HCT116 (cell line): ENCODE results near the gene YTHDF1. TPM values are rescaled to one million over a fixed set of nuclear protein-coding genes. Genes with fewer than 3 reads are reported as not detected.

ENCODE experiments used
- ATAC-seq: fragments of 200-7000 bp; cut with Tn5 transposase; 2 replicates; pipeline ENCODE4 v1.9.1; 2020; ENCODE audit warnings: mild to moderate bottlenecking, moderate library complexity
- BruUV-seq: library from RNA; stranded (reverse); fragments of 400-500 nt; replicated peaks from 2 replicates; lab custom pipeline; 2021; lab: Mats Ljungman, UMichigan
- CTCF ChIA-PET: fragments of 300-600 bp; sonication (Branson Sonifier 250); formaldehyde crosslinking; loops from one replicate; lab custom pipeline; 2021; ENCODE audit warnings: antibody characterized with exemption; lab: Charles Lee
- POLR2A ChIA-PET: fragments of 300-600, 350-600 bp; sonication (Branson Sonifier 250); formaldehyde crosslinking; loops from one replicate; lab custom pipeline; 2021; ENCODE audit warnings: antibody characterized with exemption; lab: Charles Lee
- RAD21 ChIA-PET, 2 experiments: fragments of 300-600 bp; sonication (Branson Sonifier 250); formaldehyde crosslinking; loops; one replicate each; lab custom pipeline; 2023; ENCODE audit warnings: low total read pairs in 2 of 2; ENCODE audit not compliant: uncharacterized antibody in 2 of 2, unreplicated experiment in 2 of 2, low non-redundant PET in 1 of 2; lab: Charles Lee
- DNase-seq: peaks from one replicate; pipeline ENCODE4 v3.0.0-alpha.2; 2010; ENCODE audit warnings: low read depth, low spot score
- H2AFZ ChIP-seq: fragments of 200-600 bp; shearing (Covaris generic), sonication (generic); 2 replicates; pipeline ENCODE4 v1.6.1; 2017; ENCODE audit warnings: low read depth, mixed run types, mixed read lengths, antibody characterized with exemption, low read length; ENCODE audit not compliant: poor library complexity, severe bottlenecking
- H3K27ac ChIP-seq: 2 replicates; pipeline ENCODE4 v1.5.1; 2012; ENCODE audit warnings: low read depth, low read length
- H3K27me3 ChIP-seq: fragments of 200-600 bp; sonication (generic); 2 replicates; pipeline ENCODE4 v1.6.1; 2016; ENCODE audit warnings: mixed run types, low read length, mixed read lengths; ENCODE audit not compliant: insufficient read depth
- H3K36me3 ChIP-seq, 2 experiments: fragments of 200-500 bp in 1 of 2; fragments of 200-600 bp in 1 of 2; sonication (Bioruptor generic) in 1 of 2; sonication (generic) in 1 of 2; 2 replicates each; pipeline versions ENCODE4 v1.5.1 to v1.6.1; 2014 to 2016; ENCODE audit warnings: low read length in 2 of 2, inconsistent platforms in 1 of 2, mixed read lengths in 1 of 2, mixed run types in 1 of 2; ENCODE audit not compliant: insufficient read depth in 2 of 2, control insufficient read depth in 1 of 2
- H3K4me1 ChIP-seq, 2 experiments: fragments of 200-600 bp in 1 of 2; sonication (generic) in 1 of 2; 2 replicates each; pipeline versions ENCODE4 v1.5.1 to v1.6.1; 2012 to 2017; ENCODE audit warnings: low read length in 2 of 2, inconsistent platforms in 1 of 2, mild to moderate bottlenecking in 1 of 2, mixed read lengths in 1 of 2, mixed run types in 1 of 2, moderate library complexity in 1 of 2; ENCODE audit not compliant: insufficient read depth in 2 of 2, control insufficient read depth in 1 of 2
- H3K4me2 ChIP-seq: fragments of 200-600 bp; sonication (generic); 2 replicates; pipeline ENCODE4 v1.6.1; 2017; ENCODE audit warnings: mixed run types, low read length, mixed read lengths
- H3K4me3 ChIP-seq, 2 experiments: fragments of 200-600 bp in 1 of 2; sonication (generic) in 1 of 2; replicated peaks in 1 of 2; 2 replicates each; pipeline ENCODE4 v1.5.1; 2011 to 2016; ENCODE audit warnings: low read length in 2 of 2, control low read depth in 1 of 2, low read depth in 1 of 2, mild to moderate bottlenecking in 1 of 2, mixed read lengths in 1 of 2, mixed run types in 1 of 2
- H3K79me2 ChIP-seq: fragments of 200-600 bp; sonication (generic); 2 replicates; pipeline ENCODE4 v1.6.1; 2017; ENCODE audit warnings: mild to moderate bottlenecking, mixed run types, low read length, moderate library complexity, mixed read lengths; ENCODE audit not compliant: insufficient read depth
- H3K9ac ChIP-seq: fragments of 200-600 bp; sonication (generic); 2 replicates; pipeline ENCODE4 v1.6.1; 2016; ENCODE audit warnings: low read length, mixed read lengths
- H3K9me2 ChIP-seq: fragments of 200-600 bp; sonication (generic), shearing (Covaris generic); 2 replicates; pipeline ENCODE4 v1.6.1; 2017; ENCODE audit warnings: mixed run types, mild to moderate bottlenecking, moderate library complexity; ENCODE audit not compliant: insufficient read depth
- H3K9me3 ChIP-seq, 2 experiments: fragments of 200-500 bp in 1 of 2; fragments of 200-600 bp in 1 of 2; sonication (Bioruptor generic) in 1 of 2; sonication (generic) in 1 of 2; 2 replicates each; pipeline ENCODE4 v1.6.1; 2014 to 2017; ENCODE audit warnings: low read length in 2 of 2, mixed read lengths in 2 of 2, inconsistent platforms in 1 of 2, low read depth in 1 of 2, mild to moderate bottlenecking in 1 of 2, mixed run types in 1 of 2, moderate library complexity in 1 of 2; ENCODE audit not compliant: control insufficient read depth in 1 of 2, insufficient read depth in 1 of 2
- H4K20me1 ChIP-seq: fragments of 200-600 bp; sonication (generic), shearing (Covaris generic); 2 replicates; pipeline ENCODE4 v1.6.1; 2017; ENCODE audit warnings: mixed run types, mild to moderate bottlenecking, moderate library complexity; ENCODE audit not compliant: insufficient read depth
- CBX3 ChIP-seq: IDR thresholded peaks from 2 replicates; pipeline ENCODE4 v1.6.1; 2012; ENCODE audit warnings: low read depth
- ELF1 ChIP-seq: IDR thresholded peaks from 2 replicates; pipeline ENCODE4 v1.6.1; 2012; ENCODE audit warnings: low read depth, borderline replicate concordance
- POLR2AphosphoS5 ChIP-seq: IDR thresholded peaks from 2 replicates; pipeline ENCODE4 v1.6.1; 2011; ENCODE audit warnings: mild to moderate bottlenecking, low read depth, low read length, moderate library complexity
- REST ChIP-seq: IDR thresholded peaks from 2 replicates; pipeline ENCODE4 v1.6.1; 2012; ENCODE audit warnings: low read depth
- SP1 ChIP-seq: IDR thresholded peaks from 2 replicates; pipeline ENCODE4 v1.6.1; 2012; ENCODE audit warnings: low read depth
- TCF7L2 ChIP-seq: IDR thresholded peaks from 2 replicates; pipeline ENCODE4 v1.7.0; 2011; ENCODE audit warnings: borderline replicate concordance, inconsistent platforms; ENCODE audit not compliant: insufficient read depth, insufficient read length; ENCODE audit errors: extremely low read depth
- ZBTB33 ChIP-seq: IDR thresholded peaks from 2 replicates; pipeline ENCODE4 v1.6.1; 2011; ENCODE audit warnings: mild to moderate bottlenecking, low read length, moderate library complexity; ENCODE audit not compliant: insufficient replicate concordance; ENCODE audit errors: extremely low read depth
- ZNF274 ChIP-seq: fragments of 200-500 bp; sonication (Bioruptor generic); IDR thresholded peaks from 2 replicates; pipeline ENCODE4 v1.6.1; 2014; ENCODE audit warnings: mild to moderate bottlenecking, low read depth, low read length, inconsistent platforms
- intact Hi-C: fragments of 100-400 bp; cut with micrococcal nuclease; formaldehyde crosslinking; loops from 2 replicates; pipeline ENCODE4 v1.10.0; 2022
- total RNA-seq: library from RNA; stranded (reverse); gene quantifications from one replicate; pipeline ENCODE4 v1.2.1, GENCODE V29; 2021; ENCODE audit not compliant: unreplicated experiment
- TF ChIP-seq, protein P1 (sequence below): IDR thresholded peaks from 2 replicates; pipeline ENCODE4 v1.6.1; 2012

Gene YTHDF1
- total RNA-seq, 1 experiment from 2014 or later: 42.8 TPM

GRCh38 chr20:63264519-63264918, 48.6 kb upstream of the YTHDF1 start (continued):
- TF ChIP-seq ZBTB33 (no peak), TCF7L2 (no peak), ELF1 (no peak)
- TF ChIP-seq, all 23 proteins: peak for 0

- DNase-seq: no peak
- no peaks in the 10 kb centered on the region for H3K36me3 ChIP-seq
- TF ChIP-seq, protein P1, sequence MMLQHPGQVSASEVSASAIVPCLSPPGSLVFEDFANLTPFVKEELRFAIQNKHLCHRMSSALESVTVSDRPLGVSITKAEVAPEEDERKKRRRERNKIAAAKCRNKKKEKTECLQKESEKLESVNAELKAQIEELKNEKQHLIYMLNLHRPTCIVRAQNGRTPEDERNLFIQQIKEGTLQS: no peak
- no peak for TF ChIP-seq ZNF274
- no peak for TF ChIP-seq POLR2AphosphoS5
- TF ChIP-seq CBX3: no peak
- TF ChIP-seq ZBTB33: no peak
- no peak for TF ChIP-seq SP1
- TF ChIP-seq REST: no peak
- TF ChIP-seq, all 23 proteins: peak for 0
- no peak for ATAC-seq
- BruUV-seq: no TSS peak
- ChIA-PET RAD21 (no interaction called here), CTCF (no interaction called here), POLR2A (no interaction called here)
- no peaks in the 10 kb centered on the region for H3K79me2 ChIP-seq
- H3K4me1 ChIP-seq: peaks cover 0 to 7% of the 10 kb centered on the region in 2 experiments; a peak in 1 of 4 replicates
- H2AFZ ChIP-seq: no peak overlapping the region
- H3K27ac ChIP-seq: no peak overlapping the region
- H3K4me2 ChIP-seq: no peak overlapping the region
- no peaks in the 10 kb centered on the region for H4K20me1 ChIP-seq
- no peak overlapping the region for H3K4me3 ChIP-seq
- H3K9me3 ChIP-seq: no peaks in the 10 kb centered on the region
- H3K9ac ChIP-seq: no peak overlapping the region
- H3K27me3 ChIP-seq: no peaks in the 10 kb centered on the region
- intact Hi-C loops: no loop called here
- H3K9me2 ChIP-seq: no peaks in the 10 kb centered on the region
Observed at GRCh38 chr20:63264000-63264399, 48.1 kb upstream of the YTHDF1 start.
